HL-60/S4 treated with retinoic acid at 250 ng/mL for 4 days and 3 days (cell line): ENCODE measurements around the gene ZNF438.
"Not testable (repeated sequence)": the region's sequence is repeated elsewhere in the genome, so short reads cannot be mapped to it uniquely, and the experiment has no call there.

Experiments
- in situ Hi-C: fragments of 300-500 bp; cut with MboI; formaldehyde crosslinking; loops from 2 replicates; pipeline ENCODE4 v1.7.0; 2022; ENCODE audit warnings: low sequenced_read_pairs

The ZNF438 gene

DNA sequence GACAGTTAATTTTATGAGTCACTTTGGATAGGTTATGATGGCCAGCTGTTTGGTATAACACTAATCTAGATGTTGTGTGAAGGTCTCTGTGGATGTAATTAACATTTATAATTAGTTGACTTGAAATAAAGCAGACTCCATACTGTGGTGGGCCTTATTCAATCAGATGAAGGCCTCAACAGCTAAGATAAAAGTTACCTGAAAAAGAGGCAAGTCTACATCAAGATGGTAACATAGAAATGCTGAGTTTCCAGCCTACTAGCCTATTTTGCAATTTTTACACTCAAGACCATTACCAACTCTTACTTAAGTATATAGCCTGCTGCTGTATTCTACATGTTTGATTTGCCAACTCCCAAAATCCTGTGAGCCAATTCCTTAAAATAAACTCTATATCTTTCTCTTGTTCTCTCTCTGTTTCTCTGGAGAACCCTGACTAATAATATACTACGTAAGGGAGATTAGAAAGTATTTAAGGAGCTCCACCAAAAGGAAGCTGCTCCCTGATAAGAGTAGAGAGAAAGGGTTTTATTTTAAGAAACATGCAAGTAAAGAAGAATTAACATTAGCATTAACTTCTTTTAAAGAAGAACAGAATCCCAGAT, 42.7 kb downstream of the ZNF438 start:
- in situ Hi-C loops: no loop called here

DNA sequence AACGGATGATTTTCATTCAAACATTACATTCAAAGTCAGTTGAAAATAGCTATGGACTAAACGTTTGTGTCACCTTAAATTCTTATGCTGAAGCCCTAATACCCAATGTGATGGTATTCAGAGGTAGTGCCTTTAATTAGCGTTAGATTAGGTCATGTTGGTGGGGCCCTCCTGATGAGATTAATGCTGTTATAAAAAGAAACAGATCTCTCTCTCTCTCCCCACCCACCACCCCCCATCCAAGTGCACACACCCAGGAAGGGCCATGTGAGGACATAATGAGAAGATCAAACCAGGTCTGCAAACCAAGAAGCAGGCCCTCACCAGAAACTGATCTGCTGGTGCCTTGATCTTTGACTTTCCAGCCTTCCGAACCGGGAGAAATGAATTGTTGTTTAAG, 44.2 kb downstream of the ZNF438 start:
- in situ Hi-C loops: no loop called here

DNA sequence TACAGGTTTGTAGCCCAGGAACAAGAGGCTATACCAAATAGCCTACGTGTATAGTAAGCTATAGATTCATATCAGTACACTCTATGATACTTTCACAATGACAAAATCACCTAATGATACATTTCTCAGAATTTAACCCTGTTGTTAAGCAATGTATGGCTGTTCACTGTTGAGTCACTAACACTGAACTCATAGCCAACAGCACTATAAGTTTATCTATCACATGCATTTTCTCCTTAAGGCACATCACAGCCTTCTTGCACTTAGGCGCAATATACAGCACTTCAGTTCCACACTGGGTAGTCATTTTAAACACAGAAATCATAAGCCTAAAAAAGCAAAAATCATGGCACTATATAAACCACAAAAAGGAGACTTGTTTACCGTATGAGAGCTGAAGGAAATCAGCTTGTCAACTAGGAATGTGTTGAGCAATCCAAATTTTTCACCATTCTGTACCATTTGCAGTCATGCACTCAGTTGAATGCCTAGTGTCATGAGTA, 45.6 kb downstream of the ZNF438 start:
- in situ Hi-C loops: no loop called here

DNA sequence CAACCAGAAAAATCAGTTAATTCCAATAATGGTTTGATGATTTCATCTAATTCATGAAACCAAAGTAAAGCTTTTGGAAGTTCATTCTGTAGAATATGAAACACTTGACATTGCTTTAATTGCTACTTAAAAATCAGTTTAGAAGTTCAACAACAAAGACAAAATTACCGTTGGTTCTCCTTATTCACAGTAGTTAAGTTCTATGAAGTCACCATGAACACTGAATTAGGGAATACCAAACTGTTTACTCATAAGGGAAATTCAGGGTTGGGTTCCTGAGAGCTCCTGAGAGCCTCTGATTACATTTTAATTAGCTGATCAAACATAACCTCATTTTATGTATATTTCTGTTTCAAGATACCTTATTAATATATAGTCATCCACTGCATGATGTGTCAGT, 46.2 kb downstream of the ZNF438 start:
- in situ Hi-C loops: no loop called here

DNA sequence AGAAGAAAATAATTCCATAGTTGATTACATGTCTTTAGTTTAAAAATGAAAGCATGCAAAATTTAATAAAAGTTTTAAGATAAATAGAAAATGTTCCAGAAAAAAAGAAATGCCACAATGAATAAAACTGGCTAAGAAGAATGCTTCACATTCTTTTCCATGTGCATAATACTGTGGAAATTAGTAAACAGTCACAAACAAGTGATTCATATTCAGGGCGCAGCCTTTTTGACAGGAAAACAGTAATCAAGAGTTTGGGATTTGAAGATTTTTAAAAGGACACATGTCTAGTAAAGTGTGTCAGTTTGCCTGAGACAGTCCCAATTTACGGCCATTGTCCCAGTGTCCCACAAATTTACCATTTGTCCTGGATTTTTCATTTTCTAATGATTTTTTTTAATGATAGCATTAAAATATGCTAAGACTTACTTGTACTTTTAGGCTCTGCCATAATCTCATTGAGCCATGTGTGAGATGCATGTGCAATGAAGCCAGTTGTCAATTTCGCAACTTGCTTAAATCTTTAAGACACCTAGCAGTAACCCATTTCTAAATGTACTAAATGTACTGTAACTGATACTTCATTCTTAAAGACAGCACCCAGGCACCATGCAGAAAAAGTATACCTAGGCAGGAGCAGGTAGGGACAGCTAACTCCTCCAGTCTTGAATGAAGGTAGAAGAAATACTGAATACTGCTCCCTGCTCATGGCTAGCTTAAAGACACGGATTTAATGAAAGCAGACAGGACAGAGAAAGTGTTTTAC, 46.9 kb downstream of the ZNF438 start:
- in situ Hi-C loops: no loop called here

DNA sequence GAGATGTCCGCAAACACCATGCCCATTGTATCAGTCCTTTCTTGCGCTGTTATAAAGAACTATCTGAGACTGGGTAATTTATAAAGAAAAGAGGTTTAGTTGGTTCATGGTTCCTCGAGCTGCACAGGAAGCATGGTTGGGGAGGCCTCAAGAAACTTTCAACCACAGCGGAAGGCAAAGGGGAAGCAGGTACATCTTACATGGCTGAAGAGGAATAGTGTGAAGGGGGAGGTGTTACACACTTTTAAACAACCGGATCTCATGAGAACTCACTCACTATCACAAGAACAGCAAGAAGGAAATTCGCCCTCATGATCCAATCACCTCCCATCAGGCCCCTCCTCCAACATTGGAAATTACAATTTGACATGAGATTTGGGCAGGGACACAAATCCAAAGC, 48.5 kb downstream of the ZNF438 start:
- in situ Hi-C loops: not testable (repeated sequence)

DNA sequence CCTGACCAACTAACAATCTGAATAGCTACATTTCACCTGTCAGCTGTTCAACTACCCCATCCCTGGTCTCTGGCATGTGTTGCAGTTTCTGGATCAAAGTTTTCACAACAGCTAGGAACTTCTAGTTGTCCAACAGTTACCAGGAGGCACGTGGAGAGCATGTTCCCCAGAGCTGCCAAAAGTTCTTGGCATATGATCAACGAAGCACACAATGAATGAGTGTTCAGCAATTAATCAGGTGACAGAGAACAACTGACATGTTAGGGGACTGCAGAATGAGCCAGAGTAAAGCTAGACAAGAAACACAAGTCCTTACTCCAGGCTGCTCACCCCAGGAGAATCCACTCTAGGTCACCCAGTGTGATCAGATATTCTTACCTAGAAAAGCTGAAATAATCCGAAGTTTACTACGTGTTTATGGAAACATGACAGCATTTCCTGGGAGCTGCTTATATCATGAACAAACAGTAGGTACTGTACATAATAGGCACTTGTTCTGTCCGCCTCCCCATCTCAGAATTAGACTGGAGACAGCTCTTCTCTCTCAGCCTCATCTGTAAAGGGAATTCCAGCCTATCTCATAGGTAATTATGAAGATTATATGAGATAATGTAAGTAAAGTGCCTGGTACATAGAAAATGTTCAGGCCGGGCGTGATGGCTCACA, 50.6 kb downstream of the ZNF438 start:
- in situ Hi-C loops: no loop called here

DNA sequence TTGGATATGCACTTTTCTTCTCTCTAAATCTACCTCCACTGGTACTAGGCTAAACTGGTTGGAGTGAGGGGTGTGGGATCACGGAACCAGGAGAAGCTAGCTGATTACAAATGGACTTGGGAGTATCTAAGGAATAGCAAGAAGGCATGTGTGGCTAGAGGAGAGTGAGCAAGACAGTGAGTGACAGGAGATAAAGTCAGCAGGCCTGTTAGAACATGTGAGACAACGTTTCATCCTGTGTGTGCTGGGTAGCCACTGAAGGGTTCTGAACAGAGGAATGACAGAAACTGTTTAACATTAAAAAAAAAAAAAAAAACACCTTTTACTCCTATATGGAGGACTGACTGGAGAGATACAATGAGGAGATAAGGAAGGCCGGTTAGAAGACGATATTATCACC, 51.7 kb downstream of the ZNF438 start:
- in situ Hi-C loops: no loop called here

DNA sequence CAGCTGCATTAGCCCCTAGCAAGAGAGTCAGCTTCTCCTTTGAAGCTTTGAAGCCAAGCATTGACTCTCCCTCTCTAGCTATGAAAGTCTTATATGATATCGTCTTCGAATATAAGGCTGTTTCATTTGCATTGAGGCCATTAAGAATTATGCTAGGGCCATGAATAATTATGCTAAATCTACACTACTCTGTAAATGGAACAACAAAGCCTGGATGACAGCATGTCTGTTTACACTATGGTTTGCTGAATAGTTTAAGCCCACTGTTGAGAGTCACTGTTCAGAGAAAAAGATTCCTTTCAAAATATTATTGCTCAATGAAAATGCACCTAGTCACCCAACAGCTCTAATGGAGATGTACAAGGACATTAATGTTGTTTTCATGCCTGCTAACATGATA, 52.8 kb downstream of the ZNF438 start:
- in situ Hi-C loops: no loop called here

DNA sequence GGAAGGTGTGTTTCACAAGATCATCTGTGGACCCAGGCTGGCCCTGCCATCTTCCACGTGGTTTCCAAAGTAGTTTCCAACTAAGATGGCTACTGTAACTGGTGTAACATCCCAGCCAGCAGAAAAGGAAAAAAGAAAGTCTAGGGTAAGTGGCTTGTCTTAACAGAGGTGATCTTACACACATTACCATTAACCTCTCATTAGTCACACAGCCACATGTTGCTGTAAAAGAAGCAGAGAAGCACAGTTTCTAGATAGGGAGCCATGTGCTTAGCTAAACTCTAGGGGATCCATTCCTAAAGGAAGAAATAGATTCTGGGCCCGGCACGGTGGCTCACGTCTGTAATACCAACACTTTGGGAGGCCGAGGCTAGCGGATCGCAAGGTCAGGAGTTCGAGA, 54.3 kb downstream of the ZNF438 start:
- in situ Hi-C loops: no loop called here

DNA sequence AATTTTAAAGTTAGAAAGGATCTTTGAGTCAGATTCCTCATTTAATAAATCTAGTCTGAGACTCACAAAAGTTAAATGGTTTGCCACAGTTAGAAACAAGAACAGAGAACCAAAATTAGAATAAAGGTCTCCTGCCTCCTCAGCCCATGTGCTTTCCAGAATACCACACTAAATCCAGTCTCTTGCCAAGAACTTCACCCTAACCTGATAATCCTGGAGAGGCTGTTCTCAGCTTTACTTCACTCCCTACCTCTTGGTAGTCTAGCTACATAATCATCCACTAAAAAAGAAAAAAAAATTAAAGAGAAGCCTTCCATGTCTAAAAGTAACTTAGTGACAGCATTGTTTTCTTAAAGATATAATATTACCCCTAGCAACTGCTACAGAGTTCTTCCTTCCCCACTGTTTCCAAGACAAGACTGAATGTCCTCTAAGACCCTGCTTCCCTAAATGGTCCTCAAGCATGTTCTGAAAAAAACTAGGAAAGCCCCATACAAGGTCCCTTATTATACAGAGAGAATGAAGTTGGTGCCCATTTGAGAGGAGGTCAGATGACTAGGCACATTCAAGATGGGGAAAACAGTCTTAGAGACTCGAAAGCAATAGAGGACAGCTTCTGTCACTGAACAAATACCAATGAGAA, 56.8 kb downstream of the ZNF438 start:
- in situ Hi-C loops: no loop called here

DNA sequence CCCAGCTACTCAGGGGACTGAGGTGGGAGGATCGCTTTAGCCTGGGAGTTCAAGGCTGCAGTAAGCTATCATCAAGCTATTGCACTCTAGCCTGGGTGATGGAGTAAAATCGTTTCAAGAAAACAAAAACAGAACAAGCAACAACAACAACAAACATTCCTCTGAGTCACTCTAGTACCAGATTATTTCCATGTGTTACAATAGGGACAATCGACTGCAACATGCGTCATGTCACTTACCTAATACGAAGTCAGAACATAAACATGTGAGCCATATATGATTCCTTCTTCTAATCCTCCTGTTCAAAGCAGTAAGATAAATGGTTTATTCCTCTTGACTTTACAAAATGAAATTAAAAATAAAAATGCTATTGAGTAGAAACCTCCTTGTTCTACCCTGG, 57.3 kb downstream of the ZNF438 start:
- in situ Hi-C loops: no loop called here

DNA sequence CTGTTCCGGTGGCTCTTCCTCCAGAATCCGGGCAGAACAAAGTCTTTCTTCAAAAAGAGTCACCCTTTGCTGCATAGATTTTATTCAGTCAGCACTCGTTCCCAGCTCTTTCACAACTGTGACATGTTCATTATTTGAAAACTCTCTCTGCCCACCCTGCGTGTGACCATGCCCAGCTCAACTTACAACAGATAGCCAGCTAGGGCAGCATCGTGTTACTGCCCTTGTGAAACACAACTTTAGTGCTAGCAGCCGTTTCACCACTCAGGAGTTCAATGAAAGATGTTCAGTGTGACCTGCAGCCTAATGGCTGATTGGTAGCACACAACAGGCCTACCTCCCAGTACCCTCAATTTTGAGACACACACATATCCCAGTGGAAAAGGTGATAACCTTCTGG, 57.9 kb downstream of the ZNF438 start:
- in situ Hi-C loops: no loop called here

DNA sequence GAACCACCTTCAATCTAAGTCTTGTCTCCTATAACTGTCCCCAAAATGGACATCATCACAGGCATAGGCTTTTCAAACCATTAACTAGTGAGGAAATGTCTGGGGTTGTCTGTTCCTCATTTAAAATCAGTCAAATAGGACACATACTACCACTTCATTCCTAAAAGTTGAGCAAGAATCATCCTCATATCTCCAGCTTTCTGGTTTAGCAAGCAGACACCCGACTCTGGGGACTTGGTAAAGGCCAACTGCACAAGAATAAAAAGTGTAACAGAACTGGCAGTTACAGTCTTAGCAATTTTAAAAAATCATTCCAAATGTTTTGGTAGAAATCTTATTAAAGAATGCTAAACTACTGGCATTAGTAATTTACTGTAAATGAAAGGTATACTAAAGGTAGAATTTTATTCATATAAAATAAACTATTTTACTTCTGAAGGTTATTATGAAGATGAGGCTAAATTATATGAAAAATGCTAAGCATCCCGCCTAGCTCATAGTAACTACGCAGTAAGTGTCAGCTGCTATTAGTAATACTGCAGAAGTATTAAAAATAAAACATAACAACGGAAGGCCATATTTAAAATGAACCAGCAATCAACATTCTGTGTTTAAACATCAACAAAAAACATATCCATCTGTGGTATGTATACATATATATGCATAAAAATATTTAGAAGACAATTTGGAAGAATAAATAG, 60.8 kb downstream of the ZNF438 start:
- in situ Hi-C loops: no loop called here

DNA sequence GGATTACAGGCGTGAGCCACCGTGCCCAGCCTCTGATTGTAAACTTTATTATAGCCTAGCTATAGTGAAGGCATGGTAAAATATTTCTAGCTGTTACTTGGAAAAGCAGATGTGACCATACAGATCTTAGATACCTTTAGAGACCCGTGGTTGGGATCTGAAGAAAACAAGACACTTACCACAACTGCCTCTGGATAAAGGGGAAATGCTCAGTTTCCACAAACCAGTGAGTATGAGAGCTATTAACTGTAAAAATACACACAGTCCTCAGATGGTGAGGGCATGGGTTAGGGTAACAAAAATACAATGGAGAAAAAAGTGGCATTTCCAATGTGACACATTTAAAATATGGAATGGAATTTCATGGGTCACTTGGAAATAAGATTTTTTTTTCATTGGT, 63.0 kb downstream of the ZNF438 start:
- in situ Hi-C loops: no loop called here

DNA sequence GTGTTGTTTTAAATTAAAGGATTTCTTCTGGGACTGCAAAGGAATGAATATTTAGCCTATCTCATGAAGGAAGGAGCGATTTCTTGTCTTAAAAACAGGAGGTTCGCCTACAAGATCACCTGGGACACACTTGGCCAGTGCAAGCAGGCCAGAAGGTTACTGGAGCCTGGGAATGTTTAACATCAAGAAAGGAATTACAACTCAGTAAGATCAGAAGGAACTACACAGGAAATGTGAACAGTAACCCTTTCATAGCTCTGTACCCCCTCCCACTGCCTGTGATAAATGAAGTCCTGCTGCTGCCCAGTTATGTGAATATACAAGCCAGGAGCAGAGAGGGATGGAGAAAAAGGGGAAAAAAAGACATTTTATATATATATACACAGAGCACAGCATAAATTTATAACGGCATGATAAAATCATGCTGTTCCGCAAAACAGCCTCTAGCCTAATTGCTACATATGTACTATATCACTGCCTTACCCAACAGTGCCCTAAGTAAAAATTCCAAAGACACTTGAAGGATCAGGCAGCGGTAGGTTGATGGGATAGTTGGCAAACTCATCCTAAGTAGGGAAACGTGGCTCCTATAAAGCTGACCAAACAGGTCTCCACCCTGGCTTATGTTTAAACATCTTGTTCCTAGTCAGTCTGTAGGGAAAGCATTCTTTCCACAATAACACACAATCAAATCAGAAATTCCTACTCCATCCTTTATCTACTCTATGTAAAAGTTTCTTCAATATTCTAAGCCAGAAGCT, 63.8 kb downstream of the ZNF438 start:
- in situ Hi-C loops: no loop called here

DNA sequence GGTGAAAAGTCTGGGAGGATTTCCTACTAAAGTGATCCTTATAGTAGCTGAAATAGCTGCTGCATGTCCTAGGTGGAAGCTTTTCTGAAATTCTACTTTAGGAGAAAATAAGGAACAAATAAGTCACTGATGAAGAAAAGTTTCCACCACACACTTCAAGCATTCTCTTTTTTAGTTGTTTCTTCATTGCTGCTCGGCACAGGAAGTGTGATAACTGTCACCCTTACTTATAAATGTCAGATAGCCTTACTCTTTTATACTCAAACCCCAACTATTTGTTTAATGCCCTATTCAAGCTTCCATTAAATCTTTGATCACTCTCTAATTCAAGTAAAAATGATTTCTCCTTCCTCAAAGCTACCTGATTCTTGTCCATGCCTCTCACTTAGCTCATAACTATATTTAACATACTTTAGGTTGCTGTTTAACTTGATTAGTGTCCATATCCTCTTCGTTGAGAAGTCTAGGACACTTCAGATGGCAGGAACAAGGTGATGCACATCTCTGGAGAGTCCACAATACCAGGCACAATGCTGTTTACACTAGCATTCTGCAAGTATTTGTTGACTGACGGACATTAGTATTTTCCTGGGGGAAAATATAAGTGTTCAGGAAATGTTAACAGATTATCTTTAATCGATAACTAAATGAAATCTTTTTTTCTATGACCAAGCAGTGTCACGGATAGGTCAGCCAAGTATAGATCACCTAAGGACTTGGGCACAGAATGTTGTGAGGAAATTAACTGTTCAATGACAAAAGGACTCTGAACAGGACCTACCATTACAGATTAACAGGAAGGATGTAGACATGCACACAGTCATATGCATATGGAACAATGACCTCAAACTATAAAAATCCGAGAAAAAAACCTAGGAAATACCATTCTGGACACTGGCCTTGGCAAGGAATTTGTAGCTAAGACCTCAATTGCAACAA, 67.4 kb downstream of the ZNF438 start:
- in situ Hi-C loops: no loop called here

DNA sequence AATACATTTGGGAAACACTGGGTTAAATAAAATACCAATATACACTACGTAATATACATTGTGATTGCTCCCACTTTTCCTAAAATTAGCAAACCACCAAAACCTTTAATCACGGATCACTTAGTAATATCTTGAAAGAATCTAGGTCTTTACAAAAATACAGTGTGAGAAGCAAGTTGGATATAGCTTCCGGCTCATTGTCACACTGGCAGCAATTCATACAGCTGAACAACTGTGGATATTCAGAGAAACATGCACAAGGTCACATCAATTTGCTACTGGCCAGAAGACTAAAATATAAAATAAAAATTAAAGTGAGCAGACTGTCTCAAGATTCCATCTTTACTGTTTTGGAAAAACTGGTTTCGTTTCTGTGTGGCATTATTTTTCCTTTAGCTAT, 69.1 kb downstream of the ZNF438 start:
- in situ Hi-C loops: no loop called here

DNA sequence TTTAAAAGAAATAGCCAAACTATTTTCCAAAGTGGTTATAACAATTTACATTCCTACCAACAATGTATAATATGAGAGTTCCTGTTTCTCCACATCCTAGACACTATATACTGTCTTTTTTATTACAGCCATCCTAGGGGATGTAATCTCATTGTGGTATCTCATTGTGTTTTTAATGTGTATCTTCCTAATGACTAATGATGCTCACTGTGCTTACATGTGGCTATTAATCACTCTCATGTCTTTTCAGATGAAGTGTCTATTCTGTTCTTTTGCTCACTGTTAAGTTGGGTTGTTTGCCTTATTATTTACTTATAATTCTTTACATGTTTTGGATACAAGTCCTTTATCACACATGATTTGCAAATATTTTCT, 71.8 kb downstream of the ZNF438 start:
- in situ Hi-C loops: no loop called here
